ENCODE measurements around the gene AIFM3.

The AIFM3 gene

GRCh38 chr22:20980523-20980922 is 13.5 kb downstream of the AIFM3 start:
- H3K4me3 ChIP-seq (ENCODE audit: low read depth in 1 of 2, low read length in 2 of 2) = peak overlapping the region in 1 of 2 experiments; percentile 88; a peak in 1 of 4 replicates
- H3K79me2 ChIP-seq (ENCODE audit: insufficient read depth, low read length) = peaks cover 34% of the 10 kb centered on the region
- ATAC-seq (ENCODE audit: insufficient read depth, low read depth) (no peak), DNase-seq (no peak)
- peak overlapping the region; percentile 92 for H3K4me2 ChIP-seq (ENCODE audit: insufficient read depth, low read length)
- TF ChIP-seq CTCF (IDR thresholded peaks at IDR 0.05; ENCODE audit: borderline replicate concordance, extremely low read depth, low read length, poor library complexity, severe bottlenecking) = no peak
- no peak for TF ChIP-seq EZH2 (IDR thresholded peaks at IDR 0.05; ENCODE audit: borderline replicate concordance, low read depth, low read length, severe bottlenecking)
- peak overlapping the region; percentile 94; the same call in 1 of the 2 replicates for H3K27ac ChIP-seq (ENCODE audit: low read length)
- no peaks in the 10 kb centered on the region; the same call in 1 of the 2 replicates for H4K20me1 ChIP-seq (ENCODE audit: insufficient read depth, low read length)
- peaks cover 5% of the 10 kb centered on the region for H3K9me3 ChIP-seq (ENCODE audit: insufficient read depth, low read length, severe bottlenecking)
- H3K27me3 ChIP-seq (ENCODE audit: insufficient read depth, low read length, poor library complexity) = no peaks in the 10 kb centered on the region
- H3K36me3 ChIP-seq (ENCODE audit: insufficient read depth, low read length) = peaks cover 17% of the 10 kb centered on the region
- peaks cover 30% of the 10 kb centered on the region for H3K4me1 ChIP-seq (ENCODE audit: insufficient read depth, low read length)
- peak overlapping the region; percentile 88; the same call in 1 of the 2 replicates for H3K9ac ChIP-seq (ENCODE audit: low read depth, low read length)
- H2AFZ ChIP-seq (ENCODE audit: low read depth, low read length) = no peak overlapping the region

- peak overlapping the region; percentile 78 to 88 for H3K4me3 ChIP-seq (ENCODE audit: low read depth in 1 of 2, low read length in 2 of 2)
- peaks cover 30% of the 10 kb centered on the region for H3K4me1 ChIP-seq (ENCODE audit: insufficient read depth, low read length)
- peaks cover 5% of the 10 kb centered on the region for H3K9me3 ChIP-seq (ENCODE audit: insufficient read depth, low read length, severe bottlenecking)
- peak overlapping the region; percentile 94 for H3K27ac ChIP-seq (ENCODE audit: low read length)
- peak overlapping the region; percentile 95 for H2AFZ ChIP-seq (ENCODE audit: low read depth, low read length)
- no peaks in the 10 kb centered on the region for H4K20me1 ChIP-seq (ENCODE audit: insufficient read depth, low read length)
- peak overlapping the region; percentile 88 for H3K9ac ChIP-seq (ENCODE audit: low read depth, low read length)
- no peak for TF ChIP-seq CTCF (IDR thresholded peaks at IDR 0.05; ENCODE audit: borderline replicate concordance, extremely low read depth, low read length, poor library complexity, severe bottlenecking)
- no peak for TF ChIP-seq EZH2 (IDR thresholded peaks at IDR 0.05; ENCODE audit: borderline replicate concordance, low read depth, low read length, severe bottlenecking)
- DNase-seq (no peak), ATAC-seq (ENCODE audit: insufficient read depth, low read depth) (no peak)
- H3K79me2 ChIP-seq (ENCODE audit: insufficient read depth, low read length) = peaks cover 34% of the 10 kb centered on the region
- peaks cover 22% of the 10 kb centered on the region for H3K36me3 ChIP-seq (ENCODE audit: insufficient read depth, low read length)
- H3K4me2 ChIP-seq (ENCODE audit: insufficient read depth, low read length) = peak overlapping the region; percentile 92
- H3K27me3 ChIP-seq (ENCODE audit: insufficient read depth, low read length, poor library complexity) = no peaks in the 10 kb centered on the region
Observed at GRCh38 chr22:20980938-20981722, 14.1 kb downstream of the AIFM3 start.

GRCh38 chr22:20981787-20982562 is 14.9 kb downstream of the AIFM3 start, which contains the start of gene LZTR1:
Gene LZTR1, plus strand, starts transcription at chr22:20982297. Its CDS starts 75 bp downstream, at chr22:20982372.
- TF ChIP-seq CTCF (IDR thresholded peaks at IDR 0.05; ENCODE audit: borderline replicate concordance, extremely low read depth, low read length, poor library complexity, severe bottlenecking) = peak; percentile 65
- TF ChIP-seq EZH2 (IDR thresholded peaks at IDR 0.05; ENCODE audit: borderline replicate concordance, low read depth, low read length, severe bottlenecking) = no peak
- no peaks in the 10 kb centered on the region for H3K27me3 ChIP-seq (ENCODE audit: insufficient read depth, low read length, poor library complexity)
- peak; percentile 91 for ATAC-seq (ENCODE audit: insufficient read depth, low read depth)
- H4K20me1 ChIP-seq (ENCODE audit: insufficient read depth, low read length) = no peaks in the 10 kb centered on the region
- H3K36me3 ChIP-seq (ENCODE audit: insufficient read depth, low read length) = peaks cover 28% of the 10 kb centered on the region
- H3K9ac ChIP-seq (ENCODE audit: low read depth, low read length) = peak within 1 kb of the TSS; percentile 88
- peak within 1 kb of the TSS; percentile 78 to 88 for H3K4me3 ChIP-seq (ENCODE audit: low read depth in 1 of 2, low read length in 2 of 2)
- H3K4me1 ChIP-seq (ENCODE audit: insufficient read depth, low read length) = peaks cover 30% of the 10 kb centered on the region
- peaks cover 5% of the 10 kb centered on the region for H3K9me3 ChIP-seq (ENCODE audit: insufficient read depth, low read length, severe bottlenecking)
- peak within 1 kb of the TSS; percentile 94 for H3K27ac ChIP-seq (ENCODE audit: low read length)
- peak within 1 kb of the TSS; percentile 92 for H3K4me2 ChIP-seq (ENCODE audit: insufficient read depth, low read length)
- peak; percentile 76 for DNase-seq
- peak within 1 kb of the TSS; percentile 95 for H2AFZ ChIP-seq (ENCODE audit: low read depth, low read length)
- peaks cover 34% of the 10 kb centered on the region for H3K79me2 ChIP-seq (ENCODE audit: insufficient read depth, low read length)
